WTC11 (cell line): ENCODE measurements around the gene ANO3. TPM values are rescaled to one million over a fixed set of nuclear protein-coding genes. Genes with fewer than 3 reads are reported as not detected.

Experiments used
- ATAC-seq: fragments of 200-7000 bp; cut with Tn5 transposase; 2 replicates; pipeline ENCODE4 v1.10.0; 2021; ENCODE audit warnings: mild to moderate bottlenecking, moderate library complexity
- CTCF ChIA-PET: fragments of 300-600 bp; sonication (Branson Sonifier 250); formaldehyde crosslinking; loops from one replicate; lab custom pipeline; 2021; ENCODE audit warnings: antibody characterized with exemption; lab: Charles Lee
- POLR2A ChIA-PET: fragments of 350-600 bp; sonication (Branson Sonifier 250); formaldehyde crosslinking; loops from one replicate; lab custom pipeline; 2021; ENCODE audit warnings: antibody characterized with exemption; lab: Charles Lee
- DNase-seq: peaks from one replicate; pipeline ENCODE4 v3.0.0; 2021; ENCODE audit warnings: low spot score
- H3K27ac Mint-ChIP-seq: 2 replicates; pipeline ENCODE4 v1.8.0; 2021; ENCODE audit warnings: mixed read lengths
- H3K27me3 Mint-ChIP-seq: 2 replicates; pipeline ENCODE4 v1.8.0; 2021; ENCODE audit warnings: low read depth, mild to moderate bottlenecking, moderate library complexity, mixed read lengths
- H3K36me3 Mint-ChIP-seq: 2 replicates; pipeline ENCODE4 v1.8.0; 2021; ENCODE audit warnings: mixed read lengths
- H3K4me1 Mint-ChIP-seq: 2 replicates; pipeline ENCODE4 v1.8.0; 2022; ENCODE audit warnings: mixed read lengths
- H3K4me3 Mint-ChIP-seq: 2 replicates; pipeline ENCODE4 v1.8.0; 2021; ENCODE audit warnings: mild to moderate bottlenecking, moderate library complexity, mixed read lengths
- H3K9me3 Mint-ChIP-seq: 2 replicates; pipeline ENCODE4 v1.8.0; 2021; ENCODE audit warnings: mixed read lengths
- ATF1 ChIP-seq: sonication (generic); formaldehyde crosslinking; IDR thresholded peaks from 2 replicates; pipeline ENCODE4 v1.8.1; 2023; ENCODE audit warnings: mild to moderate bottlenecking, moderate library complexity, missing genetic modification reagents
- ATF2 ChIP-seq: sonication (generic); formaldehyde crosslinking; IDR thresholded peaks from 2 replicates; pipeline ENCODE4 v1.8.1; 2022; ENCODE audit warnings: low read depth, missing genetic modification reagents, borderline replicate concordance
- ATF3 ChIP-seq: sonication (generic); formaldehyde crosslinking; conservative IDR thresholded peaks from 2 replicates; pipeline ENCODE4 v1.8.1; 2022; ENCODE audit warnings: mild to moderate bottlenecking, missing genetic modification reagents
- CREM ChIP-seq: sonication (generic); formaldehyde crosslinking; IDR thresholded peaks from 2 replicates; pipeline ENCODE4 v1.8.1; 2022; ENCODE audit warnings: mild to moderate bottlenecking, missing genetic modification reagents, moderate library complexity
- CTCF ChIP-seq: fragments of 200-600 bp; IDR thresholded peaks from 2 replicates; pipeline ENCODE4 v1.8.0; 2022; ENCODE audit warnings: antibody characterized with exemption
- EMX1 ChIP-seq: fragments of 250-450 bp; sonication (Bioruptor Pico); IDR thresholded peaks from 2 replicates; pipeline ENCODE4 v1.8.0; 2021; ENCODE audit warnings: mild to moderate bottlenecking
- ETV6 ChIP-seq: sonication (generic); formaldehyde crosslinking; IDR thresholded peaks from 2 replicates; pipeline ENCODE4 v1.8.1; 2022; ENCODE audit warnings: mild to moderate bottlenecking, missing genetic modification reagents
- FOXK1 ChIP-seq: sonication (generic); formaldehyde crosslinking; IDR thresholded peaks from 2 replicates; pipeline ENCODE4 v1.8.0; 2022; ENCODE audit warnings: mild to moderate bottlenecking, moderate library complexity, missing genetic modification reagents
- GABPB1 ChIP-seq: sonication (generic); formaldehyde crosslinking; IDR thresholded peaks from 2 replicates; pipeline ENCODE4 v1.8.1; 2023; ENCODE audit warnings: mild to moderate bottlenecking, missing genetic modification reagents
- GRHL2 ChIP-seq: fragments of 250-450 bp; sonication (Bioruptor Pico); IDR thresholded peaks from 2 replicates; pipeline ENCODE4 v1.8.0; 2022; ENCODE audit warnings: mild to moderate bottlenecking, moderate library complexity; ENCODE audit not compliant: insufficient replicate concordance, severe bottlenecking
- IRF1 ChIP-seq: sonication (generic); formaldehyde crosslinking; IDR thresholded peaks from 2 replicates; pipeline ENCODE4 v1.8.0; 2023; ENCODE audit warnings: missing genetic modification reagents
- NFE2L1 ChIP-seq: sonication (generic); formaldehyde crosslinking; IDR thresholded peaks from 2 replicates; pipeline ENCODE4 v1.8.1; 2023; ENCODE audit warnings: missing genetic modification reagents
- NR1H2 ChIP-seq: sonication (generic); formaldehyde crosslinking; IDR thresholded peaks from 2 replicates; pipeline ENCODE4 v1.9.0; 2021; ENCODE audit warnings: mild to moderate bottlenecking, moderate library complexity, missing genetic modification reagents
- SP1 ChIP-seq: sonication (generic); formaldehyde crosslinking; conservative IDR thresholded peaks from 2 replicates; pipeline ENCODE4 v1.8.1; 2022; ENCODE audit warnings: missing genetic modification reagents
- TEAD4 ChIP-seq: sonication (generic); formaldehyde crosslinking; IDR thresholded peaks from 2 replicates; pipeline ENCODE4 v1.8.0; 2022; ENCODE audit warnings: mild to moderate bottlenecking, missing genetic modification reagents
- TP53 ChIP-seq: sonication (generic); formaldehyde crosslinking; IDR thresholded peaks from 2 replicates; pipeline ENCODE4 v1.8.1; 2023; ENCODE audit warnings: mild to moderate bottlenecking, missing genetic modification reagents
- ZBTB21 ChIP-seq: sonication (generic); formaldehyde crosslinking; IDR thresholded peaks from 2 replicates; pipeline ENCODE4 v1.8.1; 2023; ENCODE audit warnings: mild to moderate bottlenecking, missing genetic modification reagents, borderline replicate concordance
- total RNA-seq: library from RNA; stranded (reverse); gene quantifications from 3 replicates; pipeline ENCODE4 v1.2.3, GENCODE V29; 2021
- TF ChIP-seq, protein P1 (sequence below): sonication (generic); formaldehyde crosslinking; IDR thresholded peaks from 2 replicates; pipeline ENCODE4 v1.8.1; 2023; ENCODE audit warnings: mild to moderate bottlenecking, missing genetic modification reagents
- TF ChIP-seq, protein P2 (sequence below): fragments of 250-450 bp; sonication (Bioruptor Pico); IDR thresholded peaks from 2 replicates; pipeline ENCODE4 v1.9.0; 2021; ENCODE audit warnings: mild to moderate bottlenecking
- TF ChIP-seq, protein P3 (sequence below): sonication (generic); formaldehyde crosslinking; IDR thresholded peaks from 2 replicates; pipeline ENCODE4 v1.8.1; 2023; ENCODE audit warnings: mild to moderate bottlenecking, missing genetic modification reagents, moderate library complexity
- TF ChIP-seq, protein P4 (sequence below): sonication (generic); formaldehyde crosslinking; IDR thresholded peaks from 2 replicates; pipeline ENCODE4 v1.8.0; 2022; ENCODE audit warnings: mild to moderate bottlenecking, missing genetic modification reagents

Gene ANO3
- total RNA-seq, 1 experiment from 2014 or later, result 0.11 TPM

DNA sequence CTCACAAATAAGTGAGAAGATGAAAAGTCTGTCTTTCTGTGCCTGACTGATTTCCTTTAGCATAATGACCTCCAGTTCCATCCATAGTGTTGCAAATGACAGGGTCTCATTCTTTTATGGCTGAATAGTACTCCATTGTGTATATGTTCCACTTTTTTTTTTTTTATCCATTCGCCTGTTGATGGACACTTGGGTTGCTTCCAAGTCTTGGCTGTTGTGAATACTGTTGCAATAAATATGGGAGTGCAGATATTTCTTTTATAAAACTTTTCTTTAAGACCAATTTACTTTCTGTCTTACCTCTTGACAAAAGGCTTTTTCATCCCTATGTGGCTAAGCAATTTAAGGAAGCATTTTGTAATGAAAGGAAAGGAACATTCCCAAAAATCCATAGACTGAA lies 135.6 kb downstream of the ANO3 start:
- Mint-ChIP-seq H3K36me3 (no peaks in the 10 kb centered on the region), H3K4me1 (no peaks in the 10 kb centered on the region), H3K9me3 (no peaks in the 10 kb centered on the region), H3K4me3 (no peak overlapping the region), H3K27me3 (no peaks in the 10 kb centered on the region), H3K27ac (no peak overlapping the region)
- no peak for TF ChIP-seq GABPB1 (CRISPR knock-in tag)
- TF ChIP-seq IRF1 (CRISPR knock-in tag), result no peak
- no peak for TF ChIP-seq EMX1 (CRISPR knock-in tag)
- TF ChIP-seq, protein P1, sequence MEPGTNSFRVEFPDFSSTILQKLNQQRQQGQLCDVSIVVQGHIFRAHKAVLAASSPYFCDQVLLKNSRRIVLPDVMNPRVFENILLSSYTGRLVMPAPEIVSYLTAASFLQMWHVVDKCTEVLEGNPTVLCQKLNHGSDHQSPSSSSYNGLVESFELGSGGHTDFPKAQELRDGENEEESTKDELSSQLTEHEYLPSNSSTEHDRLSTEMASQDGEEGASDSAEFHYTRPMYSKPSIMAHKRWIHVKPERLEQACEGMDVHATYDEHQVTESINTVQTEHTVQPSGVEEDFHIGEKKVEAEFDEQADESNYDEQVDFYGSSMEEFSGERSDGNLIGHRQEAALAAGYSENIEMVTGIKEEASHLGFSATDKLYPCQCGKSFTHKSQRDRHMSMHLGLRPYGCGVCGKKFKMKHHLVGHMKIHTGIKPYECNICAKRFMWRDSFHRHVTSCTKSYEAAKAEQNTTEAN, result no peak
- TF ChIP-seq, protein P2, sequence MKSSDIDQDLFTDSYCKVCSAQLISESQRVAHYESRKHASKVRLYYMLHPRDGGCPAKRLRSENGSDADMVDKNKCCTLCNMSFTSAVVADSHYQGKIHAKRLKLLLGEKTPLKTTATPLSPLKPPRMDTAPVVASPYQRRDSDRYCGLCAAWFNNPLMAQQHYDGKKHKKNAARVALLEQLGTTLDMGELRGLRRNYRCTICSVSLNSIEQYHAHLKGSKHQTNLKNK (CRISPR knock-in tag), result no peak
- no peak for TF ChIP-seq GRHL2 (CRISPR knock-in tag)
- TF ChIP-seq, protein P3, sequence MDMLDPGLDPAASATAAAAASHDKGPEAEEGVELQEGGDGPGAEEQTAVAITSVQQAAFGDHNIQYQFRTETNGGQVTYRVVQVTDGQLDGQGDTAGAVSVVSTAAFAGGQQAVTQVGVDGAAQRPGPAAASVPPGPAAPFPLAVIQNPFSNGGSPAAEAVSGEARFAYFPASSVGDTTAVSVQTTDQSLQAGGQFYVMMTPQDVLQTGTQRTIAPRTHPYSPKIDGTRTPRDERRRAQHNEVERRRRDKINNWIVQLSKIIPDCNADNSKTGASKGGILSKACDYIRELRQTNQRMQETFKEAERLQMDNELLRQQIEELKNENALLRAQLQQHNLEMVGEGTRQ (CRISPR knock-in tag), result no peak
- no peak for TF ChIP-seq TEAD4 (CRISPR knock-in tag)
- TF ChIP-seq CTCF, result no peak
- TF ChIP-seq FOXK1 (CRISPR knock-in tag), result no peak
- no peak for TF ChIP-seq ATF2
- no peak for DNase-seq
- ATAC-seq, result no peak
- ChIA-PET CTCF (no interaction called here), POLR2A (no interaction called here)

- POLR2A ChIA-PET, result interaction anchor here (0.6 kb wide), 1 partner anchor 737 kb away, joined by 3 read pairs; no protein-coding TSS in a partner anchor
- H3K4me1 Mint-ChIP-seq, result no peaks in the 10 kb centered on the region
- no peak overlapping the region for H3K4me3 Mint-ChIP-seq
- DNase-seq (no peak), ATAC-seq (no peak)
- no peak overlapping the region for H3K27ac Mint-ChIP-seq
- TF ChIP-seq ETV6 (CRISPR knock-in tag) (no peak), NFE2L1 (no peak), ZBTB21 (no peak)
- H3K9me3 Mint-ChIP-seq, result no peaks in the 10 kb centered on the region
- H3K27me3 Mint-ChIP-seq, result no peaks in the 10 kb centered on the region
- CTCF ChIA-PET, result no interaction called here
- H3K36me3 Mint-ChIP-seq, result no peaks in the 10 kb centered on the region
Observed at GRCh38 chr11:26470992-26471391, 139.1 kb downstream of the ANO3 start.

GRCh38 chr11:26473216-26474194 lies 141.6 kb downstream of the ANO3 start:
- Mint-ChIP-seq H3K36me3 (no peaks in the 10 kb centered on the region), H3K27me3 (no peaks in the 10 kb centered on the region), H3K4me1 (no peaks in the 10 kb centered on the region), H3K27ac (no peak overlapping the region), H3K4me3 (no peak overlapping the region), H3K9me3 (no peaks in the 10 kb centered on the region)
- ChIA-PET POLR2A (no interaction called here), CTCF (no interaction called here)
- DNase-seq (no peak), ATAC-seq (no peak)
- TF ChIP-seq IRF1 (CRISPR knock-in tag) (no peak), CREM (CRISPR knock-in tag) (no peak), ATF1 (CRISPR knock-in tag) (no peak), TP53 (CRISPR knock-in tag) (no peak), ATF3 (CRISPR knock-in tag) (no peak), SP1 (CRISPR knock-in tag) (no peak), NR1H2 (CRISPR knock-in tag) (no peak)
- TF ChIP-seq, protein P4, sequence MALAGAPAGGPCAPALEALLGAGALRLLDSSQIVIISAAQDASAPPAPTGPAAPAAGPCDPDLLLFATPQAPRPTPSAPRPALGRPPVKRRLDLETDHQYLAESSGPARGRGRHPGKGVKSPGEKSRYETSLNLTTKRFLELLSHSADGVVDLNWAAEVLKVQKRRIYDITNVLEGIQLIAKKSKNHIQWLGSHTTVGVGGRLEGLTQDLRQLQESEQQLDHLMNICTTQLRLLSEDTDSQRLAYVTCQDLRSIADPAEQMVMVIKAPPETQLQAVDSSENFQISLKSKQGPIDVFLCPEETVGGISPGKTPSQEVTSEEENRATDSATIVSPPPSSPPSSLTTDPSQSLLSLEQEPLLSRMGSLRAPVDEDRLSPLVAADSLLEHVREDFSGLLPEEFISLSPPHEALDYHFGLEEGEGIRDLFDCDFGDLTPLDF (CRISPR knock-in tag), result no peak
